Measurements from ENCODE around the gene LGALS1. TPM values are rescaled to one million over a fixed set of nuclear protein-coding genes. Genes with fewer than 3 reads are reported as not detected.

The LGALS1 gene
- polyA plus RNA-seq, 1 of the 3 experiments (the other 2 are of a cell fraction) = 12,045 TPM

GRCh38 chr22:37659897-37660708 lies 15.3 kb upstream of the LGALS1 start:
- peak overlapping the region; percentile 93 for H3K4me2 ChIP-seq
- POLR2A ChIA-PET = interaction anchor here (1.3 to 2.7 kb wide), 2 partner anchors 22 to 26 kb away, joined by 3 to 14 read pairs; partner anchors contain the start of gene NOL12
- no peak overlapping the region for H2AFZ ChIP-seq (ENCODE audit: low read depth)
- H4K20me1 ChIP-seq (ENCODE audit: insufficient read depth) = peaks cover 22% of the 10 kb centered on the region; the same call in 1 of the 2 replicates
- H3K9me2 ChIP-seq = no peaks in the 10 kb centered on the region
- H3F3A ChIP-seq (replicated peaks; ENCODE audit: insufficient read depth) = peaks cover 20% of the 10 kb centered on the region
- CTCF ChIA-PET = interaction anchor here (0.7 to 44.3 kb wide), 8 partner anchors 10 to 90 kb away, joined by 3 to 898 read pairs (median 8); partner anchors contain the start of genes LGALS1, NOL12 and SH3BP1
- WGBS (ENCODE audit: low lambda C conversion rate) = 79% methylated on average over 13 of the region's 14 CpGs
- H3K9me3 ChIP-seq = no peaks in the 10 kb centered on the region
- no peaks in the 10 kb centered on the region for H3K27me3 ChIP-seq (ENCODE audit: insufficient read depth)
- peaks cover 57% of the 10 kb centered on the region for H3K79me2 ChIP-seq (ENCODE audit: insufficient read depth)
- peaks cover 19 to 37% of the 10 kb centered on the region in 2 experiments; a peak in 3 of 4 replicates for H3K4me1 ChIP-seq (ENCODE audit: control insufficient read depth in 1 of 2, insufficient read depth in 2 of 2, low read depth in 1 of 2, low read length in 1 of 2)
- no peak for DNase-seq
- H3K9ac ChIP-seq = peak overlapping the region; percentile 67
- peak overlapping the region in 1 of 2 experiments; percentile 23; a peak in 2 of 4 replicates for H3K27ac ChIP-seq (ENCODE audit: low read depth in 2 of 2, low read length in 1 of 2)
- H3K36me3 ChIP-seq (replicated peaks in 1 of 2; ENCODE audit: control insufficient read depth in 1 of 2, insufficient read depth in 2 of 2, low read length in 1 of 2) = no peaks in the 10 kb centered on the region
- TF ChIP-seq RFX5 (IDR thresholded peaks at IDR 0.05; ENCODE audit: low read length) (no peak), EP300 (IDR thresholded peaks at IDR 0.05; ENCODE audit: borderline replicate concordance in 1 of 2, low read depth in 1 of 2, low read length in 1 of 2) (no peak), YY1 (IDR thresholded peaks at IDR 0.05; ENCODE audit: low read depth) (no peak), GABPA (IDR thresholded peaks at IDR 0.05; ENCODE audit: low read depth) (no peak), MAX (IDR thresholded peaks at IDR 0.05; ENCODE audit: low read depth) (no peak), ELF1 (IDR thresholded peaks at IDR 0.05) (no peak), JUND (IDR thresholded peaks at IDR 0.05) (no peak), USF1 (IDR thresholded peaks at IDR 0.05; ENCODE audit: borderline replicate concordance, low read depth) (no peak), TAF1 (IDR thresholded peaks at IDR 0.05; ENCODE audit: borderline replicate concordance, low read depth, low read length) (no peak), SIN3A (IDR thresholded peaks at IDR 0.05; ENCODE audit: borderline replicate concordance, low read depth, low read length) (no peak), RXRA (IDR thresholded peaks at IDR 0.05; ENCODE audit: borderline replicate concordance, low read depth) (no peak), TCF12 (IDR thresholded peaks at IDR 0.05) (no peak)
- peak overlapping the region; percentile 67 to 70 for H3K4me3 ChIP-seq (ENCODE audit: low read depth in 2 of 2, low read length in 1 of 2)

- no peak for DNase-seq
- ChIA-PET POLR2A (interaction anchor here (0.8 to 1.3 kb wide), 3 partner anchors 14 to 27 kb away, joined by 3 to 4 read pairs (median 4); partner anchors contain the start of gene LGALS1), CTCF (interaction anchor here (1.0 to 44.3 kb wide), 10 partner anchors 10 to 157 kb away, joined by 3 to 898 read pairs (median 8); partner anchors contain the start of genes LGALS1, NOL12 and SH3BP1)
- Histone ChIP-seq H4K20me1 (ENCODE audit: insufficient read depth) (peaks cover 22% of the 10 kb centered on the region; the same call in 1 of the 2 replicates), H3K4me2 (peak overlapping the region; percentile 93), H3K9ac (no peak overlapping the region), H3K4me3 (ENCODE audit: low read depth in 2 of 2, low read length in 1 of 2) (peak overlapping the region in 1 of 2 experiments; percentile 29; a peak in 2 of 4 replicates), H3K79me2 (ENCODE audit: insufficient read depth) (peaks cover 63% of the 10 kb centered on the region), H3K4me1 (ENCODE audit: control insufficient read depth in 1 of 2, insufficient read depth in 2 of 2, low read depth in 1 of 2, low read length in 1 of 2) (peaks cover 19 to 37% of the 10 kb centered on the region in 2 experiments; a peak in 3 of 4 replicates), H3F3A (replicated peaks; ENCODE audit: insufficient read depth) (peaks cover 20% of the 10 kb centered on the region), H2AFZ (ENCODE audit: low read depth) (no peak overlapping the region), H3K27me3 (ENCODE audit: insufficient read depth) (no peaks in the 10 kb centered on the region), H3K9me2 (no peaks in the 10 kb centered on the region), H3K36me3 (replicated peaks in 1 of 2; ENCODE audit: control insufficient read depth in 1 of 2, insufficient read depth in 2 of 2, low read length in 1 of 2) (no peaks in the 10 kb centered on the region), H3K27ac (ENCODE audit: low read depth in 2 of 2, low read length in 1 of 2) (peak overlapping the region; percentile 7 to 83; a peak in 3 of 4 replicates), H3K9me3 (no peaks in the 10 kb centered on the region)
- whole genome bisulfite sequencing (ENCODE audit: low lambda C conversion rate) = 25% methylated on average over 1 of the region's 2 CpGs
- TF ChIP-seq RAD21 (IDR thresholded peaks at IDR 0.05; ENCODE audit: low read length) = no peak
- TF ChIP-seq TAF1 (IDR thresholded peaks at IDR 0.05; ENCODE audit: borderline replicate concordance, low read depth, low read length) = no peak
- no peak for TF ChIP-seq NRF1 (IDR thresholded peaks at IDR 0.05; ENCODE audit: low read depth, low read length)
- no peak for TF ChIP-seq FOXM1 (IDR thresholded peaks at IDR 0.05; ENCODE audit: low read depth)
- no peak for TF ChIP-seq RCOR1 (IDR thresholded peaks at IDR 0.05; ENCODE audit: low read length)
- TF ChIP-seq MAX (IDR thresholded peaks at IDR 0.05; ENCODE audit: low read depth) = no peak
Measured at GRCh38 chr22:37660709-37661045, 14.8 kb upstream of the LGALS1 start.
